Gastrocnemius medialis (tissue), 4 donors: ENCODE data around the gene RASA3.

Source experiments
- CTCF ChIP-seq, 5 experiments: fragments of 450-650 bp in 3 of 5; fragments of 200-600 bp in 2 of 5; sonication (generic) in 2 of 5; IDR thresholded peaks in 4 of 5; conservative IDR thresholded peaks in 1 of 5; 1 replicate in 4 of 5; 2 replicates in 1 of 5; pipeline ENCODE4 v1.5.1; 2016 to 2019; ENCODE audit warnings: antibody characterized with exemption in 5 of 5, mild to moderate bottlenecking in 3 of 5, moderate library complexity in 3 of 5
- POLR2A ChIP-seq, 2 donors: fragments of 450-650 bp; IDR thresholded peaks; one replicate each; pipeline ENCODE4 v1.6.1; 2017; ENCODE audit warnings: antibody characterized with exemption in 2 of 2, mild to moderate bottlenecking in 2 of 2, moderate library complexity in 2 of 2

GRCh38 chr13:114122127-114122511, 10.3 kb downstream of the RASA3 start:
- no peak for TF ChIP-seq POLR2A (IDR thresholded peaks at IDR 0.05)
- no peak for TF ChIP-seq CTCF (IDR thresholded peaks at IDR 0.05 in 4 of 5, conservative IDR thresholded peaks at IDR 0.05 in 1 of 5)
